Endothelial cell of umbilical vein (primary cell): Measurements from ENCODE around the gene ZBTB7B. TPM values are rescaled to one million over a fixed set of nuclear protein-coding genes. Genes with fewer than 3 reads are reported as not detected.
"Not testable (repeated sequence)": the region's sequence is repeated elsewhere in the genome, so short reads cannot be mapped to it uniquely, and the experiment has no call there.

ENCODE experiments used
- BruUV-seq: library from RNA; stranded (reverse); fragments of 400-500 nt; replicated peaks from 2 replicates; lab custom pipeline; 2021; lab: Mats Ljungman, UMichigan
- CTCF ChIA-PET: fragments of 300-600, 350-600 bp; sonication (Branson Sonifier 250); formaldehyde crosslinking; loops from one replicate; lab custom pipeline; 2021; ENCODE audit warnings: antibody characterized with exemption, inconsistent platforms; lab: Charles Lee
- POLR2A ChIA-PET: fragments of 300-600, 350-600 bp; sonication (Branson Sonifier 250); formaldehyde crosslinking; loops from one replicate; lab custom pipeline; 2021; ENCODE audit warnings: antibody characterized with exemption, inconsistent platforms; lab: Charles Lee
- DNase-seq: peaks from one replicate; pipeline ENCODE4 v3.0.0-alpha.2; 2011; ENCODE audit warnings: low read depth, low spot score
- FAIRE-seq: peaks from 2 replicates; lab custom pipeline; 2011; peaks lifted over from hg19 to GRCh38; lab: Jason Lieb, UNC
- H2AFZ ChIP-seq: 2 replicates; pipeline ENCODE4 v1.6.0; 2012; ENCODE audit warnings: low read depth, low read length, control low read depth, inconsistent platforms
- H3K27ac ChIP-seq: 2 replicates; pipeline ENCODE4 v1.5.1; 2011; ENCODE audit warnings: low read depth, mild to moderate bottlenecking, control low read depth, low read length, moderate library complexity; ENCODE audit not compliant: insufficient read depth
- H3K27me3 ChIP-seq, 2 experiments: 2 replicates each; pipeline versions ENCODE4 v1.6.0 to v1.6.1; 2011; ENCODE audit warnings: low read length in 2 of 2, mixed read lengths in 1 of 2; ENCODE audit not compliant: control insufficient read depth in 2 of 2, insufficient read depth in 2 of 2
- H3K36me3 ChIP-seq, 2 experiments: 2 replicates in 1 of 2; 3 replicates in 1 of 2; pipeline ENCODE4 v1.5.1; 2011; ENCODE audit warnings: low read length in 2 of 2, mild to moderate bottlenecking in 1 of 2, moderate library complexity in 1 of 2; ENCODE audit not compliant: control insufficient read depth in 2 of 2, insufficient read depth in 2 of 2; ENCODE audit errors: extremely low read depth in 1 of 2
- H3K4me1 ChIP-seq: 3 replicates; pipeline ENCODE4 v1.5.1; 2011; ENCODE audit warnings: mild to moderate bottlenecking, low read length; ENCODE audit not compliant: control insufficient read depth, insufficient read depth; ENCODE audit errors: extremely low read depth
- H3K4me2 ChIP-seq: 2 replicates; pipeline ENCODE4 v1.6.1; 2011; ENCODE audit warnings: low read length, control low read depth, mixed read lengths; ENCODE audit not compliant: insufficient read depth
- H3K4me3 ChIP-seq, 3 experiments: fragments of 200-600 bp in 1 of 3; sonication (generic), shearing (Covaris generic) in 1 of 3; replicated peaks in 1 of 3; 2 replicates each; pipeline ENCODE4 v1.5.1; 2011 to 2016; ENCODE audit warnings: control low read depth in 3 of 3, low read length in 3 of 3, mild to moderate bottlenecking in 2 of 3, inconsistent platforms in 1 of 3, low read depth in 1 of 3, moderate library complexity in 1 of 3; ENCODE audit not compliant: insufficient read depth in 1 of 3
- H3K79me2 ChIP-seq: 2 replicates; pipeline ENCODE4 v1.6.0; 2012; ENCODE audit warnings: low read length, inconsistent platforms; ENCODE audit not compliant: control insufficient read depth, insufficient read depth
- H3K9ac ChIP-seq: replicated peaks from 2 replicates; pipeline ENCODE3; 2011; ENCODE audit warnings: low read length, control low read depth; ENCODE audit not compliant: insufficient read depth; ENCODE audit errors: extremely low read depth
- H3K9me1 ChIP-seq: replicated peaks from 3 replicates; pipeline ENCODE4 v1.6.0; 2011; ENCODE audit warnings: mild to moderate bottlenecking, low read length; ENCODE audit not compliant: control insufficient read depth, insufficient read depth; ENCODE audit errors: extremely low read depth
- H3K9me3 ChIP-seq: replicated peaks from 2 replicates; pipeline ENCODE4 v1.5.1; 2012; ENCODE audit warnings: low read length, inconsistent platforms; ENCODE audit not compliant: control insufficient read depth, insufficient read depth
- H4K20me1 ChIP-seq: replicated peaks from 2 replicates; pipeline ENCODE3; 2011; ENCODE audit warnings: mild to moderate bottlenecking, low read length; ENCODE audit not compliant: control insufficient read depth, insufficient read depth; ENCODE audit errors: extremely low read depth
- EZH2 ChIP-seq: IDR thresholded peaks from 2 replicates; pipeline ENCODE4 v1.6.1; 2012; ENCODE audit warnings: borderline replicate concordance, low read depth, mild to moderate bottlenecking, moderate library complexity, low read length, inconsistent platforms; ENCODE audit not compliant: severe bottlenecking
- FOS ChIP-seq: IDR thresholded peaks from 2 replicates; pipeline ENCODE4 v1.6.1; 2011; ENCODE audit warnings: mild to moderate bottlenecking, low read length, moderate library complexity, borderline replicate concordance; ENCODE audit not compliant: insufficient read depth
- GATA2 ChIP-seq: IDR thresholded peaks from 2 replicates; pipeline ENCODE4 v1.7.0; 2011; ENCODE audit warnings: low read depth, mild to moderate bottlenecking, moderate library complexity, mixed read lengths, low read length; ENCODE audit not compliant: insufficient read length, insufficient read depth
- JUN ChIP-seq: IDR thresholded peaks from 2 replicates; pipeline ENCODE4 v1.6.1; 2011; ENCODE audit warnings: borderline replicate concordance, low read depth; ENCODE audit not compliant: insufficient read length, insufficient read depth
- MYC ChIP-seq: IDR thresholded peaks from one replicate; pipeline ENCODE4 v1.6.1; 2011; ENCODE audit warnings: mild to moderate bottlenecking, low read depth, low read length
- POLR2A ChIP-seq: IDR thresholded peaks from 2 replicates; pipeline ENCODE4 v1.6.1; 2012; ENCODE audit warnings: low read depth, mild to moderate bottlenecking, control low read depth, low read length
- POLR2AphosphoS5 ChIP-seq: IDR thresholded peaks from 2 replicates; pipeline ENCODE4 v1.6.1; 2012; ENCODE audit warnings: low read depth, mild to moderate bottlenecking, control low read depth, low read length, moderate library complexity; ENCODE audit not compliant: insufficient read depth
- dilution Hi-C: fragments of 300-500 bp; cut with MboI; formaldehyde crosslinking; loops from one replicate; pipeline ENCODE4 v1.15.0; 2019; ENCODE audit warnings: low sequenced_read_pairs; ENCODE audit not compliant: extremely low pct_ligation_motif_present
- intact Hi-C: fragments of 100-400 bp; cut with micrococcal nuclease; formaldehyde crosslinking; loops from one replicate; pipeline ENCODE4 v1.10.0; 2022
- polyA plus RNA-seq, 4 experiments: library from polyadenylated mRNA; depleted of rRNA in 3 of 4; stranded (reverse) in 3 of 4; unstranded in 1 of 4; fragments of >200 nt; gene quantifications; 2 replicates each; pipeline versions ENCODE4 v1.2.1 to v1.2.3, GENCODE V29; 2011 to 2012; ENCODE audit warnings: missing spikeins in 1 of 4
- total RNA-seq: library from RNA; stranded (reverse); gene quantifications from 2 replicates; pipeline ENCODE4 v1.2.3, GENCODE V29; 2021
- TF ChIP-seq, protein P1 (sequence below), 2 donors: IDR thresholded peaks; 1 replicate in 1 of 2; 2 replicates in 1 of 2; pipeline ENCODE4 v1.5.1; 2011; ENCODE audit warnings: low read length in 2 of 2, mild to moderate bottlenecking in 2 of 2, moderate library complexity in 2 of 2, control low read depth in 1 of 2, inconsistent platforms in 1 of 2, low read depth in 1 of 2; ENCODE audit not compliant: insufficient read depth in 1 of 2; ENCODE audit errors: extremely low read depth in 1 of 2
- TF ChIP-seq, protein P2 (sequence below): IDR thresholded peaks from 2 replicates; pipeline ENCODE4 v1.6.1; 2011; ENCODE audit not compliant: insufficient read depth, insufficient read length

The ZBTB7B gene
- total and polyA plus RNA-seq, 2 donors (not counting 3 experiments of a cell fraction or from before 2014, with no cell fraction given): 20.0 to 26.2 TPM

DNA sequence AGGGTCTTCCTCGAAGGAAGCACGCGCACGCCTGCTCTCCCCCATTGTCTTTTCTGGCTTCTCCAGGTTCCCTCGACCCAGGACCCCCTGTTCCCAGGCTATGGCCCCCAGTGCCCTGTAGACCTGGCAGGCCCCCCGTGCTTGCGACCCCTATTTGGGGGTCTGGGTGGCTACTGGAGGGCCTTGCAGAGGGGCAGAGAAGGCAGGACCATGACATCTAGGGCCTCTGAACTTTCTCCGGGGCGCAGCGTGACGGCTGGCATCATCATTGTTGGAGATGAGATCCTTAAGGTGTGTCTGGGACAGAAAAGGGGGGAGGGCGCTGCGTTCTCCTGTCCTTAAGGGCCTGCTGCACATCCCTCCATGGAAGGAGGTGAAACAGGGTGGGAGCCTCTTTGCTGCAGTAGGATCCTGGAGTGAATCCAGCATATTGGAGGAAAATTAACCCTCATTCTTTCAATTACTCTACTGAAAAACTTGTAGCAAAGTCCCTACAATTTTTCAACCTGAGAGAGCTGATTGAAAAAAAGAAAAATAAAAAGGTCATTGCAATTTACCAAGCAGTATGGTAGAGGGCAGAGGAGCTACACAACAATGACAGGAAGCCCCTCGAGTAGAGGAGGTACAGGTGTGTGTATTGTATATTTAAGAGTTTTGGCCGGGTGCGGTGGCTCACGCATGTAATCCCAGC is 18.7 kb upstream of the ZBTB7B start:
- Histone ChIP-seq H3K9me3 (no peaks in the 10 kb centered on the region), H2AFZ (peak overlapping the region; percentile 56), H3K9me1 (no peaks in the 10 kb centered on the region), H3K4me3 (peak overlapping the region; percentile 67 to 98 (median 92)), H3K4me2 (peak overlapping the region; percentile 88), H3K36me3 (peaks cover 3 to 13% of the 10 kb centered on the region in 2 experiments), H3K9ac (peak overlapping the region; percentile 79), H3K4me1 (peaks cover 11% of the 10 kb centered on the region), H3K27me3 (no peaks in the 10 kb centered on the region), H3K27ac (peak overlapping the region; percentile 39), H3K79me2 (peaks cover 23% of the 10 kb centered on the region), H4K20me1 (no peaks in the 10 kb centered on the region)
- ChIA-PET POLR2A (interaction anchor here (0.7 to 1.4 kb wide), 2 partner anchors 10 kb away, joined by 4 read pairs; partner anchors contain the start of gene LENEP), CTCF (interaction anchor here (0.6 to 1.8 kb wide), 15 partner anchors 9 to 87 kb away, joined by 3 to 8 read pairs (median 4); partner anchors contain the start of genes ADAM15, CKS1B, EFNA4 and LENEP)
- BruUV-seq: no TSS peak
- no peak for FAIRE-seq
- TF ChIP-seq POLR2A (no peak), JUN (no peak), GATA2 (no peak), POLR2AphosphoS5 (no peak), MYC (no peak), EZH2 (no peak), FOS (no peak)
- TF ChIP-seq, protein P1, sequence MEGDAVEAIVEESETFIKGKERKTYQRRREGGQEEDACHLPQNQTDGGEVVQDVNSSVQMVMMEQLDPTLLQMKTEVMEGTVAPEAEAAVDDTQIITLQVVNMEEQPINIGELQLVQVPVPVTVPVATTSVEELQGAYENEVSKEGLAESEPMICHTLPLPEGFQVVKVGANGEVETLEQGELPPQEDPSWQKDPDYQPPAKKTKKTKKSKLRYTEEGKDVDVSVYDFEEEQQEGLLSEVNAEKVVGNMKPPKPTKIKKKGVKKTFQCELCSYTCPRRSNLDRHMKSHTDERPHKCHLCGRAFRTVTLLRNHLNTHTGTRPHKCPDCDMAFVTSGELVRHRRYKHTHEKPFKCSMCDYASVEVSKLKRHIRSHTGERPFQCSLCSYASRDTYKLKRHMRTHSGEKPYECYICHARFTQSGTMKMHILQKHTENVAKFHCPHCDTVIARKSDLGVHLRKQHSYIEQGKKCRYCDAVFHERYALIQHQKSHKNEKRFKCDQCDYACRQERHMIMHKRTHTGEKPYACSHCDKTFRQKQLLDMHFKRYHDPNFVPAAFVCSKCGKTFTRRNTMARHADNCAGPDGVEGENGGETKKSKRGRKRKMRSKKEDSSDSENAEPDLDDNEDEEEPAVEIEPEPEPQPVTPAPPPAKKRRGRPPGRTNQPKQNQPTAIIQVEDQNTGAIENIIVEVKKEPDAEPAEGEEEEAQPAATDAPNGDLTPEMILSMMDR (IDR thresholded peaks at IDR 0.05; ENCODE audit: extremely low read depth in 1 of 2, insufficient read depth in 1 of 2, low read depth in 1 of 2, low read length in 2 of 2): no peak
- TF ChIP-seq, protein P2, sequence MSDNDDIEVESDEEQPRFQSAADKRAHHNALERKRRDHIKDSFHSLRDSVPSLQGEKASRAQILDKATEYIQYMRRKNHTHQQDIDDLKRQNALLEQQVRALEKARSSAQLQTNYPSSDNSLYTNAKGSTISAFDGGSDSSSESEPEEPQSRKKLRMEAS: no peak
- dilution Hi-C loops (no loop called here), intact Hi-C loops (loop anchor here (1.0 kb wide), 2 partner anchors 10 to 22 kb away; partner anchors contain the start of gene CKS1B)
- DNase-seq: no peak

DNA sequence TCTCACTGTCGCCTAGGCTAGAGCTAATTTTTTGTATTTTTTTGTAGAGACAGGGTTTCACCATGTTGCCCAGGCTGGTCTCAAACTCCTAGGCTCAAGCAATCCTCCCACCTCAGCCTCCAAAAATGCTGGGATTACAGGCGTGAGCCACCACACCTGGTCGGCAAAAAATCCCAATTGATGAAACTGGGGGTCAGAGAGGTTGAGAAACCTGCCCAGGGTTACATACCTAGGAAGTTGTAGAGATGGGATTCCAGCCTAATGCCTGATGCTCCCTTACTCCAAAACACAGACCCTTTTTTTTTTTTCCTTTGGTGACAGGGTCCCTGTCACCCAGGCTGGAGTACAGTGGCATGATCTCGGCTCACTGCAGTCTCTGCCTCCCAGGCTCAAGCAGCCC is 15.9 kb upstream of the ZBTB7B start:
- H3K9me1 ChIP-seq, H3K4me3 ChIP-seq, H3K9ac ChIP-seq, FAIRE-seq, BruUV-seq, H2AFZ ChIP-seq, H3K9me3 ChIP-seq, intact Hi-C loops, H4K20me1 ChIP-seq, dilution Hi-C loops, DNase-seq, H3K27me3 ChIP-seq, POLR2A ChIA-PET, H3K4me2 ChIP-seq, H3K27ac ChIP-seq: not testable (repeated sequence)
- H3K36me3 ChIP-seq: peaks cover 3 to 24% of the 10 kb centered on the region in 2 experiments
- CTCF ChIA-PET: interaction anchor here (1.2 to 2.3 kb wide), 3 partner anchors 12 to 31 kb away, joined by 3 to 10 read pairs (median 6); partner anchors contain the start of gene SHC1
- H3K4me1 ChIP-seq: peaks cover 11% of the 10 kb centered on the region
- H3K79me2 ChIP-seq: peaks cover 18% of the 10 kb centered on the region
